GM21786 (cell line): ENCODE measurements around the gene NKAIN2.

Experiments used
- ATAC-seq: cut with Tn5 transposase; IDR thresholded peaks from one replicate; pipeline ENCODE4 v1.9.1; 2021; ENCODE audit not compliant: unreplicated experiment

Gene NKAIN2

DNA sequence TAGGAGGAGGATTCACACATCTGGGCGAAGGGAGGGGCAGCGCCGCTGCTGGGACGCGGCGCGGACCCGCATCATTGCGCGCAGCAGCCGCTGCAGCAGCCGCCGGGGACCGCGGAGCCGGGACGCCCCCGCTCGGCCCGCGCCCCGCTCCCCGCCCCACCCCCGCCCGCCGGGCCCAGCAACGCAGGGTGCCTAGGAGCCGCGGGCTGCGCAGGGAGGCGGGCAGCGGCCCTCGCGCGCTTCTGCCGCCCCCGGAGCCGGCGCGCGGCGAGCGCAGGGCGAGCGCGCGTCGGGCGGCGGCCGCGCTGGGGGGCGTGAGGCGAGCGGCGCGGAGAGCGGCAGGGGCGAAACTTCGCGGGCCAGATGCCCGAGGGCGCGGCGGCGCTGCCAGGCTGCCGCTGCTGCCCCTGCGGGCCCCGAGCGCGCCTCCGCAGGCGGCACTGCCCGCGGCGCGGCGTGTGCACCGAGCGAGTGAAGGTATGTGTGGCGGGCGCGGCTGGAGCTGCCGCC lies at the start of gene NKAIN2:
NKAIN2 (plus strand) TSS at position 362 of the 510 bp plus-strand sequence.
- peak; percentile 20 for ATAC-seq

- ATAC-seq, result no peak
Observed at GRCh38 chr6:123759472-123759871, 44.2 kb upstream of the NKAIN2 start.

- no peak for ATAC-seq
Observed at GRCh38 chr6:123763904-123764303, 39.8 kb upstream of the NKAIN2 start.

DNA sequence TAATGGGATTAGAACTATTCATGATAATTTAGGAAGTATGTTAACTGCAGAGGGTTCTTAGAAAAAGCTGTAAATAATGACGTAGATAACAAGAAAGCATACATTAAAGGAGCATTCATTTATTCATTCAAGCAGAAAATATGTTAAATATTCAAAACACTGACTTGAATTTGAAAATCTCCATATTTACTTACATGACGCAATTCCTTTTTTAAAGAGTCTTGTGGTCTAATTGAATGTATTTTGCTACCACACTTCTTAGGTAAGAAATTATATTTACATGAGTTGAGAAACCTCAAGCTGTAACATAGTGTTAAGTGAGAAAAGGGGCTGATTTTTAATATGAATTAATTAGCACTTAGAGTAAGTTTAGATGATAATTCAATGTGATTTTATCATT lies 38.9 kb upstream of the NKAIN2 start:
- ATAC-seq, result no peak

DNA sequence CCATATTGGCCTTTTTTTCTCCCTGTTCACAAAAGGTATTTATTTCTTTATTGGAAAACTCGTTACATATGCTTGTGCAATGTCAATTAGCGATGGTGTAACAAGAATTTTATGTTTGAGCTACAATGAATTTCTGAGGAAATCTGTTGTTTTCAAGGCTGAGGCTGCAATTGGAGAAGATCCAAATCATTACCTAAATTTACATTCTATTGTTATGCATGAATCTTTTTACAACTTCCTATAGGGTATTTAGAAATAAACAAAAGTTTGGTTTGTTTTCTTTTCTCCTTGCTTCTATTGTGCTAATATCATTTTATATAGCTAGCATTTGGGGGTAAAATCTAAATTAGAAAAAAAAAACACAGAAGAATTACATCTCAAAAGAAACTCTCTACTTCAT lies 34.7 kb upstream of the NKAIN2 start:
- no peak for ATAC-seq

DNA sequence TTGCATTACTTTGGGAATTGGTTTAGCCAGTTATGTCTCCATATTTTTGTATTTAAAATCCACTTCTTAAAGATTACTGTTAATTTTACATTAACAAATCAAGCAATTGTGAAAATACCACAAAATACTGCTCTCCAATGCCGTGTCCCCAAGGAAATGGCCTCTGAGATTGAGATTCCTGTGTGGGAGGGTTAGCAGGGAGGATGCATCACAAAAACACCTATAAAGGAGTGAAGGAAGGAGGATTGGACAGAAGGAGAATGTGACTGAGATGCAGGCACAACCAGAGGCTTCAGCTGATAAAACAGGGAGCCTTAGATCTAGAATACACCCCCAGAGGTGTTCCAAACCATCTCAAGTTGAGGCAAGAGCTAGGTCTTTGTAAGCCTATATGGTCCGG lies 34.2 kb upstream of the NKAIN2 start:
- ATAC-seq, result no peak

GRCh38 chr6:123770247-123770949 lies 33.3 kb upstream of the NKAIN2 start:
- peak; percentile 58 for ATAC-seq

DNA sequence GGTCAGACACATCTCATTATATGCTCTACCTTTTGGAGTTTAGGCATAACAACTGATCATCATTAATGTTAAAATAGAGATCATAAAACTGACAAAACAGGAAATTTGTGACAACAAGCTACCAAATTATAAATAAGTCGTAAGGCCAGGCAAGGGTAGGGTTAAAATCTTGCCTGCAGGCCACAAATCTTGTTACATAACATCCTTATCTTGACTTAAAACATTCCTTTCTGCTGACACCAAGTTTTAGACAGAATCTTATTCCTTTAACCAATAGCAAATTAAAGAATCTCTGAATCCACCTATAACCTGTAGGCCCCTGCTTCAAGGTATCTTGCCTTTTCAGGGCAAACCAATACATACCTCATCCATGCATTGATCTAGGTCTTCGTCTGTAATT lies 32.5 kb upstream of the NKAIN2 start:
- no peak for ATAC-seq

DNA sequence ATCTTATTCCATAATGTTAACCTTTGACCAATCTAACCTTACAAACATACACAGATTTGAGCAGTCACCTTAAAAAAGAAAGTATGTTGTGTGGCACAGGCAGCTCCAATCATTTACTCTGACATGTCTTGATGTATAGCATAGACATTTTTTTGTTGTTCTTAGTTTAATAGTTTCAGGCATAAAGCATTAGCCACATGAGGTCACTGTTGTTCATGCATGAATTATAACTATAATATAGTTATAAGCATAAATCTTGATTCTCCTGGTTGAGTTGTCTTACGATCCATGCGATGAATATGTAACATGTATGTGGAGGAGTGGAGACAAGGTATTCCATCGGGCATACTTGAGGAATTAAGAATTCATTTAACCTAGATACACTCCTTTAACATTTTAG lies 26.1 kb upstream of the NKAIN2 start:
- ATAC-seq, result peak; percentile 51

- no peak for ATAC-seq
Observed at GRCh38 chr6:123780021-123780420, 23.6 kb upstream of the NKAIN2 start.

DNA sequence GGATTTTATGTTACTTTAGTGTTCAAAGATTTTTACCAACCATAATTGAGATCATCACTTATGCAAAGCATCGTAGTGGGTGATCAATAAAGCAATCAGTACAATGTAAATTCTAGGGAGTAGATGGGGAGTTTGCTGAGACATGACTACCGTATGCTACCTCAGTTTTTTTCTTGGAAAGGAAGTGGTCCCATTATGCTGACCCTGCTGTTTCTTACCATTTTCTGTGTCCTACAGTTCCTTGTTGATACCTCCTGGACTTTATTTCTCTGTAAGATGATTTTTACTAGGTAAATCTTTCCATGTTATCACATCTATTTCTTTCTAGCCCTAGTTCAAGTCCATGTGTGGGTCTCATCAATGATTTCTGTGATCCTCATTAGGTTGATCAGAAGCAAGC lies 19.3 kb upstream of the NKAIN2 start:
- no peak for ATAC-seq

DNA sequence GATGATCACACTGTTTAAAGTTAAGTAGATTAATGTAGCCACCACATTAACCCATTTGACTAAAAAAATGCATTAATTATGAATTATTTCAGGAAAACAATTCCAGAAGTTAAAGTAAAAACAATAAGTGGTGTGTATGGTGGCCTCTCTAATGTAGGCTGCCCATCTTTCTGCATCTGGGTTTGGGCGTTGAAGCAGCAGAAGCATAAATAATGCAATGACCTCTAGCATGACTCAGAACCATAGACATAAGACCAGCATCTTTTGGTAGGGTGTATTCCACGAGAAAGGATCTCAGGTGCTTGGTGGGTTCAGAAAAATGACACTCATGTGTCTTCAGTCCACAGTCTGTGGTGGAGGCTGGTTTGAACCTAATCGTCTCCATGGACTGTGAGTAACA lies 18.6 kb upstream of the NKAIN2 start:
- ATAC-seq, result no peak

DNA sequence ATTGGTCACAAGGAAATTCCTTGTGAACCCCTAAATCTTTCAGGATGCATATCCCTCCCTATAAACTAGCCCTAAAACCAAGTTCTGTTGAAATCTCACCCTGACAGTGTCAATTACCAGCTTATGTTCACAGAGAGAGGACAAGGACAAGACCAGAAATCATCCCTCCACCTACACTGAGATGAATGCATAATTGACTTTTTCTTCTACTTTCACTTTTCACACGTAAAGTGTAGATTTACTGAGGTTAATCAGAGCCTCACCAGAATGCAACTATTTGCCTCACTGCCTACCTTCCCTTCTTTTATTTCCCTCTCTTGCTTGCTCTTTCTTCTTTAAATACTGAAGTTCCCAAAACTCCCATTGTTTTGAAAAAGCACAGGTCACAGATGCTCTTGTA lies 15.3 kb upstream of the NKAIN2 start:
- ATAC-seq, result peak; percentile 53

DNA sequence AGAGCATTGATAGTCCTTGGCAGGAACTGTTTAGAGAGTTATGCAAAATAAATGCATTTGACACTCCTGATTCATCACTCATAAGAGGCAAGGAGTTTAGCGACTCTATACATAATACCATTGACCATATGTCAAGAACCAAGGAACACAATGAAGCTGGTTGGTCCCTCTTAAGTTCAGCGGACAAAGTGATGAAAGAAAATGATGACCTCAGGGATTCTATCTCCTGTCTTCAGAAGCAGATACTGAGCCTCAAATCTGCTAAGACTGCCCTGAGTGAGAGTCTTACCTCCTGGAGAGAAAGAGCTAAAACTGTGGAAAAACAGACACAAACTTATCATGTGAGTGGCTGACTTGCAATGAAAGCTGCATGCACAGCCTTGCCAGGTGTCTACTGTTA lies 9.5 kb upstream of the NKAIN2 start:
- no peak for ATAC-seq

GRCh38 chr6:123794799-123795198 lies 8.9 kb upstream of the NKAIN2 start:
- ATAC-seq, result no peak

DNA sequence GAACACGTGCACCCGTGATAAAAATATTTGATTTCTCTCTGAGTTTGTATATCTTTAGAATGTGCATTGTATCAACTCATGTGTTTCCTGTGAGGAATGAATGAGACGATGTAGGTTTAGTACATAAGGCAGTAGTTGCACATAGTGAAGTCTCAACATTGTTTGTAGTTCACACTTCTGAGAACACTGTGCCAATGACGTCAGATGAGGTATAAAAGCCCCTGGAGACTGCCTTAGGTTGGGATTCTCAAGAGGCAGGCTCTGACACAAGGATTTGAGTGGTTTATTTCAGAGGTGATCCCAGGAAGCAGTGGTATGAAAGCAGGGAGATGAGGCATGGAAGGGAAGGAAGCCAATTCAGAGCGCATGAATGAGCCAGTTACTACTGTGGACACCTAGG lies 2.6 kb upstream of the NKAIN2 start:
- no peak for ATAC-seq

- peak; percentile 12 for ATAC-seq
Observed at GRCh38 chr6:123802351-123802696, 1.3 kb upstream of the NKAIN2 start.

GRCh38 chr6:123802697-123803503 lies 765 bp upstream of the NKAIN2 start:
- ATAC-seq, result peak; percentile 95

DNA sequence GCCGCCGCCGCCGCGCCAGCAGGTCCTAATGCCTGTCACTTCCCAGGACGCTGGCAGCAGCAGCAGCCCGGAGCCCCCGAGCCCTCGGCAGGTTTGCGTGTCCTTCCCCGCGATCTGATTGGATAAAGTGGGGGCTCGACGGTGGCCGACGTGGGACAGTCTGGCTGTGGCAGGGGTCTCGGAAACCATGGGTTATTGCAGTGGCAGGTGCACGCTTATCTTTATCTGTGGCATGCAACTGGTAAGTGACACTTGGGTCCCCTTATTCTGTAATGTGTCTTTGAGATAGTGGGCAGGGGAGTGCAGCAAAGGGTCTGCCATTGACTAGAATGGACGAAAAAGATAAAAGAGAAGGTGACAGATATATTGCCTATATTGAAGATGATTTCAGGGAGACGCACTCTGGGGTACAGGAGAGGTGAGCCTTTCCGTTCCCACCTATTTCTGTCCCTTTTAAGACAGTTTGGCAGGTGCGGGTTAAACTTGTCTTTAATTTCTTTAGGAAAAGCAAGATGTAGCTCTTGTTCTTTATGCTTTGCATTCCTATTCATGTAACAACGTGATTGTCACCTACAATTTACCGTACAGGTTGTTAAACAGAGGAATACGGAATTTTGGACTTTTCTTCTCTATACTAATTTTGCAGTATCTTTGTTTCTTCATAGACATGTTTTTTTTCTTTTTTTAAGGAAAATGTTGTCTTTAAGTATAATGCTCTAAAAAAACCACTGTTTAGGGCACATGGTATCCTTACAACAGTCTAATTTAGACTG lies 535 bp downstream of the NKAIN2 start:
- ATAC-seq, result peak; percentile 15

DNA sequence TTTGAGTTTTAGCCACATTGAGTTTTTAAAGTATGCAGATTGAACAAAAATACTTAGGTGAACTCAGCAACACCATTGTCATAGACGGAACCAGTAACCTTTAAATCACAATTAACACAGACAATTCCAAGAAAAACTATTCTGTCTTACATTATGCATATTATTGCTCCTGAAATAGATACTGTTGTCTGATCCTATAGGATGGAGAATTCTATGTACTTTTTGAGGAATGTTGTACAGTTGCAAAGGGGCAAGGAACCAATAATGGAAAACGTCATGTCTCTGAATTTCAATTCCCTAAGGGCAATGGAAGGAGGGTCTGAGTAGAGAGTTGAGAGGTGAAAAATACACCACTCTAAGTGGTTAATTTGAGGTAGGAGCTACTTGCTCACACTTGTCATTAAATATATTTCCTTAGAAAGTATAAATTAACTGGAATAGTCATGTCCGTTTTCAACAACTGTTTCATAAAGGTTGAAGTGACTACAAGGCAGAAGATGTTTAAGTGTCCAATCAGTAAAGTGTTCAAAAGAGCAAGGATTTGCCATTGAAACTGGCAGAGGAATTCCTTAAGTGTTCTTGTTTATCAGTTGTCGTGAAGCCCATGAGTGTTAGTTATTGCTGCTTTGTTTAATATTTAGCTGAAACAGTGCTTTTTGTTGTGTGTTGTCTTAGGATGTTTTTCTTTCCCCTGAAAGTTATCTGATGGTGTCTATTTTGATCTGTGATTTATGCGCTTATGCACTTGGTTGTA lies 1.3 kb downstream of the NKAIN2 start:
- ATAC-seq, result no peak

- no peak for ATAC-seq
Observed at GRCh38 chr6:123805921-123806320, 2.3 kb downstream of the NKAIN2 start.
